ENCODE results near the gene ABCA9. TPM values are rescaled to one million over a fixed set of nuclear protein-coding genes. Genes with fewer than 3 reads are reported as not detected.
"Not testable (repeated sequence)": the region's sequence is repeated elsewhere in the genome, so short reads cannot be mapped to it uniquely, and the experiment has no call there.

ABCA9 gene
- total and polyA plus RNA-seq, 4 experiments from 2014 or later: 0.06 TPM; not detected in 2

GRCh38 chr17:69072803-69073256, 12.1 kb upstream of the ABCA9 start:
- H3K4me1 Mint-ChIP-seq: peaks cover 6 to 20% (median 10%) of the 10 kb centered on the region in 4 donors
- H3K27ac Mint-ChIP-seq; H3K9me3 ChIP-seq (ENCODE audit: control insufficient read depth in 1 of 2, low read length in 2 of 2); intact Hi-C loops (cut with micrococcal nuclease); H3K27me3 Mint-ChIP-seq; H3K27ac ChIP-seq (ENCODE audit: low read depth, low read length); CTCF ChIA-PET (ENCODE audit: partially characterized antibody); H3K4me3 ChIP-seq (ENCODE audit: low read length in 2 of 2); DNase-seq; H3K36me3 ChIP-seq (ENCODE audit: insufficient read depth, low read length); H3K27me3 ChIP-seq (ENCODE audit: insufficient read depth, low read length); H3K4me3 Mint-ChIP-seq; POLR2A ChIA-PET (ENCODE audit: partially characterized antibody): not testable (repeated sequence)
- peaks cover 0 to 60% (median 50%) of the 10 kb centered on the region in 8 donors for H3K9me3 Mint-ChIP-seq
- H3K4me1 ChIP-seq (ENCODE audit: insufficient read depth, low read length): peaks cover 15% of the 10 kb centered on the region
- peaks cover 3 to 13% of the 10 kb centered on the region in 2 donors for H3K36me3 Mint-ChIP-seq

- CTCF ChIA-PET (ENCODE audit: partially characterized antibody); H3K36me3 ChIP-seq (ENCODE audit: insufficient read depth, low read length); H3K27me3 ChIP-seq (ENCODE audit: insufficient read depth, low read length); POLR2A ChIA-PET (ENCODE audit: partially characterized antibody); H3K27ac ChIP-seq (ENCODE audit: low read depth, low read length); H3K4me3 ChIP-seq (ENCODE audit: low read length in 2 of 2); H3K9me3 ChIP-seq (ENCODE audit: control insufficient read depth in 1 of 2, low read length in 2 of 2); DNase-seq; H3K27me3 Mint-ChIP-seq; intact Hi-C loops (cut with micrococcal nuclease): not testable (repeated sequence)
- H3K9me3 Mint-ChIP-seq: peaks cover 0 to 47% (median 38%) of the 10 kb centered on the region in 8 donors
- peak overlapping the region in 7 of 8 donors; percentile 59 to 79 (median 68) for H3K4me3 Mint-ChIP-seq
- peaks cover 2 to 13% of the 10 kb centered on the region in 2 donors for H3K36me3 Mint-ChIP-seq
- peaks cover 10 to 25% (median 14%) of the 10 kb centered on the region in 4 donors for H3K4me1 Mint-ChIP-seq
- H3K27ac Mint-ChIP-seq: peak overlapping the region in 3 of 7 donors; percentile 71 to 89 (median 79)
- H3K4me1 ChIP-seq (ENCODE audit: insufficient read depth, low read length): peaks cover 15% of the 10 kb centered on the region
Observed at GRCh38 chr17:69071233-69071586, 10.5 kb upstream of the ABCA9 start.

- Mint-ChIP-seq H3K4me1 (peaks cover 10 to 31% (median 19%) of the 10 kb centered on the region in 4 donors), H3K27ac (peak overlapping the region in 6 of 7 donors; percentile 23 to 91 (median 80)), H3K9me3 (peaks cover 0 to 46% (median 36%) of the 10 kb centered on the region in 8 donors), H3K4me3 (peak overlapping the region in 7 of 8 donors; percentile 62 to 79 (median 69)), H3K36me3 (peaks cover 2 to 13% of the 10 kb centered on the region in 2 donors)
- H3K27ac ChIP-seq (ENCODE audit: low read depth, low read length); CTCF ChIA-PET (ENCODE audit: partially characterized antibody); H3K27me3 ChIP-seq (ENCODE audit: insufficient read depth, low read length); intact Hi-C loops (cut with micrococcal nuclease); H3K36me3 ChIP-seq (ENCODE audit: insufficient read depth, low read length); H3K4me3 ChIP-seq (ENCODE audit: low read length in 2 of 2); H3K27me3 Mint-ChIP-seq; POLR2A ChIA-PET (ENCODE audit: partially characterized antibody); H3K9me3 ChIP-seq (ENCODE audit: control insufficient read depth in 1 of 2, low read length in 2 of 2): not testable (repeated sequence)
- DNase-seq: peak in 4 of 5 donors; percentile 9 to 32 (median 17)
- H3K4me1 ChIP-seq (ENCODE audit: insufficient read depth, low read length): peaks cover 15% of the 10 kb centered on the region
Observed at GRCh38 chr17:69070378-69071232, 9.9 kb upstream of the ABCA9 start.

GRCh38 chr17:69069226-69069750, 8.6 kb upstream of the ABCA9 start:
- Histone ChIP-seq H3K4me3 (ENCODE audit: low read length in 2 of 2) (no peak overlapping the region), H3K9me3 (ENCODE audit: control insufficient read depth in 1 of 2, low read length in 2 of 2) (no peaks in the 10 kb centered on the region), H3K27ac (ENCODE audit: low read depth, low read length) (no peak overlapping the region), H3K36me3 (ENCODE audit: insufficient read depth, low read length) (no peaks in the 10 kb centered on the region), H3K27me3 (ENCODE audit: insufficient read depth, low read length) (no peaks in the 10 kb centered on the region), H3K4me1 (ENCODE audit: insufficient read depth, low read length) (peaks cover 15% of the 10 kb centered on the region)
- Mint-ChIP-seq H3K36me3 (peaks cover 2 to 13% of the 10 kb centered on the region in 2 donors), H3K27ac (no peak overlapping the region), H3K9me3 (peaks cover 0 to 38% (median 28%) of the 10 kb centered on the region in 8 donors), H3K27me3 (peaks cover 0 to 6% of the 10 kb centered on the region in 2 donors), H3K4me3 (no peak overlapping the region), H3K4me1 (peaks cover 14 to 41% (median 27%) of the 10 kb centered on the region in 4 donors)
- intact Hi-C loops (cut with micrococcal nuclease): no loop called here
- POLR2A ChIA-PET (ENCODE audit: partially characterized antibody): no interaction called here
- no peak for DNase-seq
- CTCF ChIA-PET (ENCODE audit: partially characterized antibody): no interaction called here

GRCh38 chr17:69067274-69068047, 6.7 kb upstream of the ABCA9 start:
- H3K4me3 Mint-ChIP-seq: no peak overlapping the region
- no peaks in the 10 kb centered on the region for H3K27me3 ChIP-seq (ENCODE audit: insufficient read depth, low read length)
- H3K4me1 Mint-ChIP-seq: peaks cover 14 to 45% (median 28%) of the 10 kb centered on the region in 4 donors
- H3K4me3 ChIP-seq (ENCODE audit: low read length in 2 of 2): no peak overlapping the region
- H3K36me3 Mint-ChIP-seq: peaks cover 0 to 6% of the 10 kb centered on the region in 2 donors
- H3K27ac ChIP-seq (ENCODE audit: low read depth, low read length): no peak overlapping the region
- H3K4me1 ChIP-seq (ENCODE audit: insufficient read depth, low read length): peaks cover 15% of the 10 kb centered on the region
- H3K36me3 ChIP-seq (ENCODE audit: insufficient read depth, low read length): no peaks in the 10 kb centered on the region
- peaks cover 2 to 6% of the 10 kb centered on the region in 2 donors for H3K27me3 Mint-ChIP-seq
- no peaks in the 10 kb centered on the region for H3K9me3 ChIP-seq (ENCODE audit: control insufficient read depth in 1 of 2, low read length in 2 of 2)
- peaks cover 0 to 23% (median 12%) of the 10 kb centered on the region in 8 donors for H3K9me3 Mint-ChIP-seq
- ChIA-PET CTCF (ENCODE audit: partially characterized antibody) (interaction anchor here (0.7 kb wide), 1 partner anchor 291 kb away, joined by 3 read pairs; no protein-coding TSS in a partner anchor), POLR2A (ENCODE audit: partially characterized antibody) (no interaction called here)
- intact Hi-C loops (cut with micrococcal nuclease): no loop called here
- DNase-seq: no peak
- no peak overlapping the region for H3K27ac Mint-ChIP-seq

- ChIA-PET POLR2A (ENCODE audit: partially characterized antibody) (no interaction called here), CTCF (ENCODE audit: partially characterized antibody) (no interaction called here)
- no peaks in the 10 kb centered on the region for H3K36me3 Mint-ChIP-seq
- no peak overlapping the region for H3K27ac ChIP-seq (ENCODE audit: low read depth, low read length)
- peak overlapping the region in 4 of 7 donors; percentile 5 to 68 (median 23) for H3K27ac Mint-ChIP-seq
- no peak overlapping the region for H3K4me3 ChIP-seq (ENCODE audit: low read length in 2 of 2)
- H3K9me3 Mint-ChIP-seq: peaks cover 0 to 13% (median 7%) of the 10 kb centered on the region in 8 donors
- H3K9me3 ChIP-seq (ENCODE audit: control insufficient read depth in 1 of 2, low read length in 2 of 2): no peaks in the 10 kb centered on the region
- peaks cover 14 to 39% (median 25%) of the 10 kb centered on the region in 4 donors for H3K4me1 Mint-ChIP-seq
- no peak for DNase-seq
- H3K27me3 ChIP-seq (ENCODE audit: insufficient read depth, low read length): no peaks in the 10 kb centered on the region
- H3K4me3 Mint-ChIP-seq: peak overlapping the region in 6 of 8 donors; percentile 42 to 70 (median 62)
- intact Hi-C loops (cut with micrococcal nuclease): no loop called here
- peaks cover 3 to 6% of the 10 kb centered on the region in 2 donors for H3K27me3 Mint-ChIP-seq
- peaks cover 15% of the 10 kb centered on the region for H3K4me1 ChIP-seq (ENCODE audit: insufficient read depth, low read length)
- H3K36me3 ChIP-seq (ENCODE audit: insufficient read depth, low read length): no peaks in the 10 kb centered on the region
Observed at GRCh38 chr17:69066482-69066881, 5.8 kb upstream of the ABCA9 start.

- intact Hi-C loops (cut with micrococcal nuclease): no loop called here
- H3K4me3 ChIP-seq (ENCODE audit: low read length in 2 of 2): no peak overlapping the region
- peaks cover 0 to 8% (median 2%) of the 10 kb centered on the region in 8 donors for H3K9me3 Mint-ChIP-seq
- H3K27me3 ChIP-seq (ENCODE audit: insufficient read depth, low read length): no peaks in the 10 kb centered on the region
- H3K4me1 Mint-ChIP-seq: peaks cover 8 to 26% (median 18%) of the 10 kb centered on the region in 4 donors
- H3K27ac ChIP-seq (ENCODE audit: low read depth, low read length): no peak overlapping the region
- H3K4me1 ChIP-seq (ENCODE audit: insufficient read depth, low read length): peaks cover 3% of the 10 kb centered on the region
- H3K9me3 ChIP-seq (ENCODE audit: control insufficient read depth in 1 of 2, low read length in 2 of 2): no peaks in the 10 kb centered on the region
- peaks cover 3 to 6% of the 10 kb centered on the region in 2 donors for H3K27me3 Mint-ChIP-seq
- H3K27ac Mint-ChIP-seq: no peak overlapping the region
- no peak for DNase-seq
- CTCF ChIA-PET (ENCODE audit: partially characterized antibody): no interaction called here
- H3K36me3 ChIP-seq (ENCODE audit: insufficient read depth, low read length): no peaks in the 10 kb centered on the region
- no peaks in the 10 kb centered on the region for H3K36me3 Mint-ChIP-seq
- POLR2A ChIA-PET (ENCODE audit: partially characterized antibody): no interaction called here
- peak overlapping the region in 1 of 8 donors; percentile 9 for H3K4me3 Mint-ChIP-seq
Observed at GRCh38 chr17:69065113-69065512, 4.4 kb upstream of the ABCA9 start.
